Fibroblast of lung (primary cell): ENCODE results near the gene JMJD1C. TPM values are rescaled to one million over a fixed set of nuclear protein-coding genes. Genes with fewer than 3 reads are reported as not detected.

ENCODE experiments used
- DNase-seq, 2 donors: peaks; one replicate each; pipeline versions ENCODE4 v3.0.0 to v3.0.0-alpha.2; 2010; ENCODE audit warnings: low read depth in 2 of 2
- H2AFZ ChIP-seq: 2 replicates; pipeline ENCODE4 v1.5.1; 2012; ENCODE audit warnings: low read length, control low read depth, inconsistent platforms
- H3K27ac ChIP-seq: 2 replicates; pipeline ENCODE4 v1.5.1; 2011; ENCODE audit warnings: low read length, control low read depth; ENCODE audit not compliant: insufficient read depth
- H3K27me3 ChIP-seq: 2 replicates; pipeline ENCODE4 v1.5.1; 2011; ENCODE audit warnings: mild to moderate bottlenecking, low read length; ENCODE audit not compliant: control insufficient read depth, insufficient read depth
- H3K36me3 ChIP-seq: 2 replicates; pipeline ENCODE4 v1.5.1; 2011; ENCODE audit warnings: low read length; ENCODE audit not compliant: control insufficient read depth, insufficient read depth
- H3K4me1 ChIP-seq: 2 replicates; pipeline ENCODE4 v1.5.1; 2011; ENCODE audit warnings: low read length; ENCODE audit not compliant: control insufficient read depth, insufficient read depth; ENCODE audit errors: extremely low read depth
- H3K4me2 ChIP-seq: 2 replicates; pipeline ENCODE4 v1.5.1; 2011; ENCODE audit warnings: low read length, control low read depth; ENCODE audit not compliant: insufficient read depth; ENCODE audit errors: extremely low read depth
- H3K4me3 ChIP-seq, 4 experiments: fragments of 200-600 bp in 1 of 4; sonication (generic) in 1 of 4; replicated peaks in 1 of 4; 2 replicates each; pipeline ENCODE4 v1.5.1; 2011 to 2016; ENCODE audit warnings: low read length in 4 of 4, low read depth in 3 of 4, mild to moderate bottlenecking in 3 of 4, control low read depth in 2 of 4, inconsistent platforms in 1 of 4, mixed read lengths in 1 of 4; ENCODE audit not compliant: insufficient read depth in 1 of 4; ENCODE audit errors: control extremely low read depth in 1 of 4
- H3K79me2 ChIP-seq: 2 replicates; pipeline ENCODE4 v1.5.1; 2012; ENCODE audit warnings: mild to moderate bottlenecking, low read length, inconsistent platforms; ENCODE audit not compliant: control insufficient read depth, insufficient read depth
- H3K9ac ChIP-seq: 2 replicates; pipeline ENCODE4 v1.5.1; 2011; ENCODE audit warnings: mild to moderate bottlenecking, low read length, control low read depth; ENCODE audit not compliant: insufficient read depth
- H3K9me3 ChIP-seq: 2 replicates; pipeline ENCODE4 v1.5.1; 2012; ENCODE audit warnings: low read depth, low read length; ENCODE audit not compliant: control insufficient read depth, insufficient read depth
- H4K20me1 ChIP-seq: 2 replicates; pipeline ENCODE4 v1.5.1; 2011; ENCODE audit warnings: low read length; ENCODE audit not compliant: control insufficient read depth, insufficient read depth; ENCODE audit errors: extremely low read depth
- EZH2 ChIP-seq: IDR thresholded peaks from 2 replicates; pipeline ENCODE4 v1.5.1; 2012; ENCODE audit warnings: low read length, control low read depth, mild to moderate bottlenecking; ENCODE audit errors: missing control alignments
- polyA plus RNA-seq, 2 donors: library from polyadenylated mRNA; depleted of rRNA in 1 of 2; stranded (reverse) in 1 of 2; unstranded in 1 of 2; fragments of >200 nt; gene quantifications; 2 replicates each; pipeline ENCODE4 v1.2.1, GENCODE V29; 2011 to 2012; ENCODE audit warnings: missing spikeins in 1 of 2
- total RNA-seq: library from RNA; depleted of rRNA; stranded (reverse); fragments of >200 nt; gene quantifications from 2 replicates; pipeline ENCODE4 v1.2.1, GENCODE V29; 2014
- TF ChIP-seq, protein P1 (sequence below), 2 donors: IDR thresholded peaks in 1 of 2; conservative IDR thresholded peaks in 1 of 2; 1 replicate in 1 of 2; 2 replicates in 1 of 2; pipeline ENCODE4 v1.5.1; 2011 to 2012; ENCODE audit warnings: low read length in 2 of 2, control low read depth in 1 of 2, inconsistent platforms in 1 of 2, low read depth in 1 of 2, mild to moderate bottlenecking in 1 of 2

The JMJD1C gene
- total and polyA plus RNA-seq, 2 donors (not counting 1 experiment from before 2014, with no cell fraction given): 39.9 to 67.0 TPM

GRCh38 chr10:63264617-63265221 lies 201.1 kb downstream of the JMJD1C start:
- Histone ChIP-seq H2AFZ (no peak overlapping the region), H3K4me1 (peaks cover 2% of the 10 kb centered on the region), H3K9me3 (no peaks in the 10 kb centered on the region), H3K27ac (no peak overlapping the region), H3K9ac (peak overlapping the region; percentile 16), H3K4me3 (peak overlapping the region; percentile 20 to 75 (median 69)), H3K4me2 (peak overlapping the region; percentile 59), H3K36me3 (no peaks in the 10 kb centered on the region), H4K20me1 (no peaks in the 10 kb centered on the region), H3K27me3 (no peaks in the 10 kb centered on the region), H3K79me2 (peaks cover 80% of the 10 kb centered on the region)
- TF ChIP-seq, protein P1, sequence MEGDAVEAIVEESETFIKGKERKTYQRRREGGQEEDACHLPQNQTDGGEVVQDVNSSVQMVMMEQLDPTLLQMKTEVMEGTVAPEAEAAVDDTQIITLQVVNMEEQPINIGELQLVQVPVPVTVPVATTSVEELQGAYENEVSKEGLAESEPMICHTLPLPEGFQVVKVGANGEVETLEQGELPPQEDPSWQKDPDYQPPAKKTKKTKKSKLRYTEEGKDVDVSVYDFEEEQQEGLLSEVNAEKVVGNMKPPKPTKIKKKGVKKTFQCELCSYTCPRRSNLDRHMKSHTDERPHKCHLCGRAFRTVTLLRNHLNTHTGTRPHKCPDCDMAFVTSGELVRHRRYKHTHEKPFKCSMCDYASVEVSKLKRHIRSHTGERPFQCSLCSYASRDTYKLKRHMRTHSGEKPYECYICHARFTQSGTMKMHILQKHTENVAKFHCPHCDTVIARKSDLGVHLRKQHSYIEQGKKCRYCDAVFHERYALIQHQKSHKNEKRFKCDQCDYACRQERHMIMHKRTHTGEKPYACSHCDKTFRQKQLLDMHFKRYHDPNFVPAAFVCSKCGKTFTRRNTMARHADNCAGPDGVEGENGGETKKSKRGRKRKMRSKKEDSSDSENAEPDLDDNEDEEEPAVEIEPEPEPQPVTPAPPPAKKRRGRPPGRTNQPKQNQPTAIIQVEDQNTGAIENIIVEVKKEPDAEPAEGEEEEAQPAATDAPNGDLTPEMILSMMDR (conservative IDR thresholded peaks at IDR 0.05 in 1 of 2, IDR thresholded peaks at IDR 0.05 in 1 of 2; ENCODE audit: low read depth in 1 of 2, low read length in 2 of 2): no peak
- TF ChIP-seq EZH2: no peak
- peak in 1 of 2 donors; percentile 27 for DNase-seq

DNA sequence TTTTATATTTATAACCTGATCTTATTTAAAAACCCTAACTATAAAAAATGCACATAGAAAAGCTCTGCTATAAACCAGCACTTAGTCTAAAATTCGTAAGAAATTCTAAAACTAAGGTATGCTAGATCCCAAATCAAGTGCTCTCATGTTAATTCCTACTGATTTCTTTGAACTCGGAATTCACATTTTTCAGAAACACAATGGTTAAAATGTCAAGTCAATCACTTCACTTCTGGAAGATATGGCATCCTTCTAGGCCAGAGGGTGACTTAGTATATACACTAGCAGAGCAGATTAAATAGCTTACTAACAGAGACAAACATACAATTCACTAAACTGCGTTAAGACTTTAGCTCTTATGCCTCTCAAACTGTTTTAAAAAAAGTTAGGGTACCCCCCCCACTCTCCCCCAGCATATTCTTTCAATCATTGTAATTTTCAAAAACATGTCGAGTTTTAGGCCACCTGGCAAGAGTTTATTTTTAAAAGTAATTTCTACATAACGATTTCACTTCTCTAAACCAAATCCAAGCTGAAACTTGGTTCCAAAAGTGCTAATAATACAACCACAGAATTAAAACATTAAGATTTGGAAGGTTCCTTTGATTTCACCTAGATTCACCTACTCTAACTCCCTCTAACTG lies 203.2 kb downstream of the JMJD1C start:
- peaks cover 88% of the 10 kb centered on the region for H3K79me2 ChIP-seq
- no peak overlapping the region for H3K27ac ChIP-seq
- no peaks in the 10 kb centered on the region for H3K27me3 ChIP-seq
- peak overlapping the region in 1 of 4 experiments; percentile 22 for H3K4me3 ChIP-seq
- TF ChIP-seq EZH2: no peak
- TF ChIP-seq, protein P1 (conservative IDR thresholded peaks at IDR 0.05 in 1 of 2, IDR thresholded peaks at IDR 0.05 in 1 of 2; ENCODE audit: low read depth in 1 of 2, low read length in 2 of 2): no peak
- H2AFZ ChIP-seq: no peak overlapping the region
- no peak for DNase-seq
- H3K4me1 ChIP-seq: peaks cover 8% of the 10 kb centered on the region
- no peak overlapping the region for H3K9ac ChIP-seq
- no peak overlapping the region for H3K4me2 ChIP-seq
- H3K9me3 ChIP-seq: no peaks in the 10 kb centered on the region
- H4K20me1 ChIP-seq: no peaks in the 10 kb centered on the region
- no peaks in the 10 kb centered on the region for H3K36me3 ChIP-seq

- H3K4me2 ChIP-seq: no peak overlapping the region
- H3K9me3 ChIP-seq: no peaks in the 10 kb centered on the region
- no peak overlapping the region for H2AFZ ChIP-seq
- TF ChIP-seq, protein P1 (conservative IDR thresholded peaks at IDR 0.05 in 1 of 2, IDR thresholded peaks at IDR 0.05 in 1 of 2; ENCODE audit: low read depth in 1 of 2, low read length in 2 of 2): no peak
- no peak for TF ChIP-seq EZH2
- H3K4me3 ChIP-seq: no peak overlapping the region
- no peak overlapping the region for H3K9ac ChIP-seq
- H4K20me1 ChIP-seq: no peaks in the 10 kb centered on the region
- H3K79me2 ChIP-seq: peaks cover 88% of the 10 kb centered on the region
- DNase-seq: peak in 1 of 2 donors; percentile 35
- H3K27me3 ChIP-seq: no peaks in the 10 kb centered on the region
- no peaks in the 10 kb centered on the region for H3K36me3 ChIP-seq
- no peak overlapping the region for H3K27ac ChIP-seq
- peaks cover 8% of the 10 kb centered on the region for H3K4me1 ChIP-seq
Measured at GRCh38 chr10:63261496-63261895, 204.3 kb downstream of the JMJD1C start.
